ENCODE results near the gene ZHX3. TPM values are rescaled to one million over a fixed set of nuclear protein-coding genes. Genes with fewer than 3 reads are reported as not detected.

The ZHX3 gene
- total and polyA plus RNA-seq, 2 of the 13 experiments (the other 11 are each of a cell fraction or from before 2014, with no cell fraction given), result 8.4 to 11.7 TPM

- TF ChIP-seq KLF13 (CRISPR knock-in tag; IDR thresholded peaks at IDR 0.05) (no peak), TRIM24 (CRISPR knock-in tag; IDR thresholded peaks at IDR 0.05) (no peak), ZNF136 (CRISPR knock-in tag; IDR thresholded peaks at IDR 0.05; ENCODE audit: low read depth) (no peak), ZNF431 (CRISPR knock-in tag; IDR thresholded peaks at IDR 0.05; ENCODE audit: borderline replicate concordance, low read depth) (no peak; the same call in 1 of the 2 replicates), RXRA (CRISPR knock-in tag; IDR thresholded peaks at IDR 0.05) (peak; percentile 68; the same call in 1 of the 2 replicates), ZSCAN9 (CRISPR knock-in tag; IDR thresholded peaks at IDR 0.05; ENCODE audit: borderline replicate concordance) (no peak), GTF2F1 (IDR thresholded peaks at IDR 0.05; ENCODE audit: low read length) (no peak), TFE3 (CRISPR knock-in tag; IDR thresholded peaks at IDR 0.05) (no peak), CHD2 (IDR thresholded peaks at IDR 0.05; ENCODE audit: low read depth, low read length) (no peak), CSRNP1 (CRISPR knock-in tag; IDR thresholded peaks at IDR 0.05) (peak; percentile 24; the same call in 1 of the 2 replicates), GPBP1L1 (CRISPR knock-in tag; IDR thresholded peaks at IDR 0.05) (no peak), ZSCAN12 (CRISPR knock-in tag; IDR thresholded peaks at IDR 0.05) (no peak), PBX3 (CRISPR knock-in tag; IDR thresholded peaks at IDR 0.05; ENCODE audit: borderline replicate concordance) (no peak; the same call in 1 of the 2 replicates), ZNF709 (CRISPR knock-in tag; IDR thresholded peaks at IDR 0.05) (no peak; the same call in none of the 2 replicates), KLF11 (CRISPR knock-in tag; IDR thresholded peaks at IDR 0.05) (no peak), MYNN (CRISPR knock-in tag; IDR thresholded peaks at IDR 0.05; ENCODE audit: low read depth) (0 out of 2 replicates have a peak, but pooled peaks have one; percentile 79), ZNF629 (CRISPR knock-in tag; conservative IDR thresholded peaks at IDR 0.05) (no peak; the same call in 1 of the 2 replicates), ZNF710 (CRISPR knock-in tag; IDR thresholded peaks at IDR 0.05; ENCODE audit: borderline replicate concordance) (peak; percentile 62; the same call in 1 of the 2 replicates)
Measured at GRCh38 chr20:41316602-41317545, 657 bp downstream of the ZHX3 start (continued).
